HCT116 (cell line): ENCODE results near the gene NFX1. TPM values are rescaled to one million over a fixed set of nuclear protein-coding genes. Genes with fewer than 3 reads are reported as not detected.
"Not testable (repeated sequence)": the region's sequence is repeated elsewhere in the genome, so short reads cannot be mapped to it uniquely, and the experiment has no call there.

Source experiments
- ATAC-seq: fragments of 200-7000 bp; cut with Tn5 transposase; 2 replicates; pipeline ENCODE4 v1.9.1; 2020; ENCODE audit warnings: mild to moderate bottlenecking, moderate library complexity
- BruUV-seq: library from RNA; stranded (reverse); fragments of 400-500 nt; replicated peaks from 2 replicates; lab custom pipeline; 2021; lab: Mats Ljungman, UMichigan
- CTCF ChIA-PET: fragments of 300-600 bp; sonication (Branson Sonifier 250); formaldehyde crosslinking; loops from one replicate; lab custom pipeline; 2021; ENCODE audit warnings: antibody characterized with exemption; lab: Charles Lee
- POLR2A ChIA-PET: fragments of 300-600, 350-600 bp; sonication (Branson Sonifier 250); formaldehyde crosslinking; loops from one replicate; lab custom pipeline; 2021; ENCODE audit warnings: antibody characterized with exemption; lab: Charles Lee
- RAD21 ChIA-PET, 2 experiments: fragments of 300-600 bp; sonication (Branson Sonifier 250); formaldehyde crosslinking; loops; one replicate each; lab custom pipeline; 2023; ENCODE audit warnings: low total read pairs in 2 of 2; ENCODE audit not compliant: uncharacterized antibody in 2 of 2, unreplicated experiment in 2 of 2, low non-redundant PET in 1 of 2; lab: Charles Lee
- DNase-seq: peaks from one replicate; pipeline ENCODE4 v3.0.0-alpha.2; 2010; ENCODE audit warnings: low read depth, low spot score
- H2AFZ ChIP-seq: fragments of 200-600 bp; shearing (Covaris generic), sonication (generic); 2 replicates; pipeline ENCODE4 v1.6.1; 2017; ENCODE audit warnings: low read depth, mixed run types, mixed read lengths, antibody characterized with exemption, low read length; ENCODE audit not compliant: poor library complexity, severe bottlenecking
- H3K27ac ChIP-seq: 2 replicates; pipeline ENCODE4 v1.5.1; 2012; ENCODE audit warnings: low read depth, low read length
- H3K27me3 ChIP-seq: fragments of 200-600 bp; sonication (generic); 2 replicates; pipeline ENCODE4 v1.6.1; 2016; ENCODE audit warnings: mixed run types, low read length, mixed read lengths; ENCODE audit not compliant: insufficient read depth
- H3K36me3 ChIP-seq, 2 experiments: fragments of 200-500 bp in 1 of 2; fragments of 200-600 bp in 1 of 2; sonication (Bioruptor generic) in 1 of 2; sonication (generic) in 1 of 2; 2 replicates each; pipeline versions ENCODE4 v1.5.1 to v1.6.1; 2014 to 2016; ENCODE audit warnings: low read length in 2 of 2, inconsistent platforms in 1 of 2, mixed read lengths in 1 of 2, mixed run types in 1 of 2; ENCODE audit not compliant: insufficient read depth in 2 of 2, control insufficient read depth in 1 of 2
- H3K4me1 ChIP-seq, 2 experiments: fragments of 200-600 bp in 1 of 2; sonication (generic) in 1 of 2; 2 replicates each; pipeline versions ENCODE4 v1.5.1 to v1.6.1; 2012 to 2017; ENCODE audit warnings: low read length in 2 of 2, inconsistent platforms in 1 of 2, mild to moderate bottlenecking in 1 of 2, mixed read lengths in 1 of 2, mixed run types in 1 of 2, moderate library complexity in 1 of 2; ENCODE audit not compliant: insufficient read depth in 2 of 2, control insufficient read depth in 1 of 2
- H3K4me2 ChIP-seq: fragments of 200-600 bp; sonication (generic); 2 replicates; pipeline ENCODE4 v1.6.1; 2017; ENCODE audit warnings: mixed run types, low read length, mixed read lengths
- H3K4me3 ChIP-seq, 2 experiments: fragments of 200-600 bp in 1 of 2; sonication (generic) in 1 of 2; replicated peaks in 1 of 2; 2 replicates each; pipeline ENCODE4 v1.5.1; 2011 to 2016; ENCODE audit warnings: low read length in 2 of 2, control low read depth in 1 of 2, low read depth in 1 of 2, mild to moderate bottlenecking in 1 of 2, mixed read lengths in 1 of 2, mixed run types in 1 of 2
- H3K79me2 ChIP-seq: fragments of 200-600 bp; sonication (generic); 2 replicates; pipeline ENCODE4 v1.6.1; 2017; ENCODE audit warnings: mild to moderate bottlenecking, mixed run types, low read length, moderate library complexity, mixed read lengths; ENCODE audit not compliant: insufficient read depth
- H3K9ac ChIP-seq: fragments of 200-600 bp; sonication (generic); 2 replicates; pipeline ENCODE4 v1.6.1; 2016; ENCODE audit warnings: low read length, mixed read lengths
- H3K9me2 ChIP-seq: fragments of 200-600 bp; sonication (generic), shearing (Covaris generic); 2 replicates; pipeline ENCODE4 v1.6.1; 2017; ENCODE audit warnings: mixed run types, mild to moderate bottlenecking, moderate library complexity; ENCODE audit not compliant: insufficient read depth
- H3K9me3 ChIP-seq, 2 experiments: fragments of 200-500 bp in 1 of 2; fragments of 200-600 bp in 1 of 2; sonication (Bioruptor generic) in 1 of 2; sonication (generic) in 1 of 2; 2 replicates each; pipeline ENCODE4 v1.6.1; 2014 to 2017; ENCODE audit warnings: low read length in 2 of 2, mixed read lengths in 2 of 2, inconsistent platforms in 1 of 2, low read depth in 1 of 2, mild to moderate bottlenecking in 1 of 2, mixed run types in 1 of 2, moderate library complexity in 1 of 2; ENCODE audit not compliant: control insufficient read depth in 1 of 2, insufficient read depth in 1 of 2
- H4K20me1 ChIP-seq: fragments of 200-600 bp; sonication (generic), shearing (Covaris generic); 2 replicates; pipeline ENCODE4 v1.6.1; 2017; ENCODE audit warnings: mixed run types, mild to moderate bottlenecking, moderate library complexity; ENCODE audit not compliant: insufficient read depth
- ATF3 ChIP-seq: IDR thresholded peaks from 2 replicates; pipeline ENCODE4 v1.6.1; 2012
- CEBPB ChIP-seq: IDR thresholded peaks from 2 replicates; pipeline ENCODE4 v1.6.1; 2012; ENCODE audit warnings: low read depth
- EGR1 ChIP-seq: IDR thresholded peaks from 2 replicates; pipeline ENCODE4 v1.6.1; 2012; ENCODE audit warnings: low read depth
- ELF1 ChIP-seq: IDR thresholded peaks from 2 replicates; pipeline ENCODE4 v1.6.1; 2012; ENCODE audit warnings: low read depth, borderline replicate concordance
- EZH2phosphoT487 ChIP-seq: fragments of 200-600 bp; IDR thresholded peaks from 2 replicates; pipeline ENCODE4 v1.6.1; 2018; ENCODE audit warnings: antibody characterized with exemption, borderline replicate concordance
- REST ChIP-seq: IDR thresholded peaks from 2 replicates; pipeline ENCODE4 v1.6.1; 2012; ENCODE audit warnings: low read depth
- SP1 ChIP-seq: IDR thresholded peaks from 2 replicates; pipeline ENCODE4 v1.6.1; 2012; ENCODE audit warnings: low read depth
- SRF ChIP-seq: IDR thresholded peaks from 2 replicates; pipeline ENCODE4 v1.6.1; 2012; ENCODE audit warnings: low read depth
- intact Hi-C: fragments of 100-400 bp; cut with micrococcal nuclease; formaldehyde crosslinking; loops from 2 replicates; pipeline ENCODE4 v1.10.0; 2022
- total RNA-seq: library from RNA; stranded (reverse); gene quantifications from one replicate; pipeline ENCODE4 v1.2.1, GENCODE V29; 2021; ENCODE audit not compliant: unreplicated experiment
- TF ChIP-seq, protein P1 (sequence below): IDR thresholded peaks from 2 replicates; pipeline ENCODE4 v1.6.1; 2012

NFX1 gene
- total RNA-seq, 1 experiment from 2014 or later, result 31.7 TPM

DNA sequence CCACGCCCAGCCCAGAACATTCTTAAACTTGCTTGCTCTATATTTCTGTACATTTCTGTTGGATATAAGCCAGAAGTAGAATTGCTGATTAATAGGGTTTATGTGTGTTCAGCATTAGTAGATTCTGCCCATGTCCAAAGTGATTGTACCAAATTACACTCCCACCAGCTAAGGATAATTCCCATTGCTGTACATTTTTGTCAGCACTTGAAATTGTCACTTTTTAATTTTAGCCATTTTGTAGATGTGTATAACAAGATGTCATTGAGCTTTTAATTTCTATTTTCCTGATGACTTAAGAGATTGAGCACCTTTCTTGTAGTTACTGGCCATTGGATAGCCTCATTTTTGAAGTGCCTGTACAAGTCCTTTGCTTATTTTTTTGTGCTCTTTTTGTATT, 65.6 kb downstream of the NFX1 start (continued):
- TF ChIP-seq REST (no peak), SRF (no peak)
- TF ChIP-seq, protein P1, sequence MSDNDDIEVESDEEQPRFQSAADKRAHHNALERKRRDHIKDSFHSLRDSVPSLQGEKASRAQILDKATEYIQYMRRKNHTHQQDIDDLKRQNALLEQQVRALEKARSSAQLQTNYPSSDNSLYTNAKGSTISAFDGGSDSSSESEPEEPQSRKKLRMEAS, result no peak

DNA sequence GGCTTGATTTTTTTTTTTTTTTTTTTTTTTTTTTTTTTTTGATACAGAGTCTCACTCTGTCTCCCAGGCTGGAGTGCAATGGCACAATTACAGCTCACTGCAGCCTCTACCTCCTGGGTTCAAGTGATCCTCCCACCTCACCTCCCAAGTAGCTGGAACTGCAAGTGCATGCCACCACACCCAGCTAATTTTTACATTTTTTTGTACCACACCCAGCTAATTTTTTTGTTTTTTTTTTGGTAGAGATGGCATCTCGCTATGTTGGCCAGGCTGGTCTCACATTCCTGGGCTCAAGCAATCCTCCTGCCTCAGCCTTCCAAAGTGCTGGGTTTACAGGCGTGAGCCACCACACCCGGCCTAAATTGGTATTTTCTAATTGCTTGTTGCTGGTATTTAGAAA, 68.3 kb downstream of the NFX1 start:
- ATAC-seq, DNase-seq, H4K20me1 ChIP-seq, CTCF ChIA-PET, H3K27me3 ChIP-seq, POLR2A ChIA-PET, BruUV-seq, H2AFZ ChIP-seq, RAD21 ChIA-PET, H3K36me3 ChIP-seq, H3K4me1 ChIP-seq, H3K9me3 ChIP-seq, H3K27ac ChIP-seq, H3K9me2 ChIP-seq, H3K4me3 ChIP-seq, H3K79me2 ChIP-seq, H3K9ac ChIP-seq, H3K4me2 ChIP-seq: not testable (repeated sequence)
- intact Hi-C loops, result loop anchor here (10.0 kb wide), 1 partner anchor 56 kb away; no protein-coding TSS in a partner anchor

DNA sequence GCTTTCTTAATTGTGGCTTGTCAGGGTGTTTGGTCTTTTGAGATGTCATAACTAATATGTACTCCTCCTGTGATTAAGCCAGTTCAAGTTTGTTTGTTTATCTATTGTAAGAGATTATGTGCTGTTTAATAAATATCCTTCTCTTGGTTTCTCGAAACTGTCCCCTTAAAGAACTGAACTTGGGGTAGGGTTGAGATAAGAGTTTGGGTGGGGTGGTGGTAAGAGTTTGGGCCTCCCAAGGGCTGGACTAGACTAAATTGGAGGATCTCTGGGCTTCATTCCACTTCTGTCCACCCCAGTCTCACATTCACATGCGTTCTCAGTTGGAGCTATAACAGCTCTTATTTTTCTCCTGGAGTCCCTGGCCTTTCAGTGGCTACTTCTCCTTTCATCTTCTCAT, 73.8 kb downstream of the NFX1 start:
- no peak for ATAC-seq

More for the DNA sequence above, 73.8 kb downstream of the NFX1 start:
- DNase-seq, result no peak
- Histone ChIP-seq H3K79me2 (no peaks in the 10 kb centered on the region), H3K27ac (no peak overlapping the region), H3K9ac (no peak overlapping the region), H3K27me3 (no peaks in the 10 kb centered on the region), H3K9me3 (no peaks in the 10 kb centered on the region), H2AFZ (no peak overlapping the region), H4K20me1 (no peaks in the 10 kb centered on the region), H3K4me1 (no peaks in the 10 kb centered on the region), H3K36me3 (no peaks in the 10 kb centered on the region; a peak in 1 of 4 replicates), H3K4me3 (no peak overlapping the region), H3K9me2 (no peaks in the 10 kb centered on the region), H3K4me2 (no peak overlapping the region)
- no TSS peak for BruUV-seq
- RAD21 ChIA-PET, result no interaction called here
- CTCF ChIA-PET, result no interaction called here
- POLR2A ChIA-PET, result no interaction called here
- intact Hi-C loops, result no loop called here
- TF ChIP-seq ELF1 (no peak), CEBPB (no peak), REST (no peak), EZH2phosphoT487 (no peak), SP1 (no peak), EGR1 (no peak), ATF3 (no peak)
- TF ChIP-seq, protein P1, result no peak
